GM19467 (cell line): Measurements from ENCODE around the gene MCM9.

ENCODE experiments used
- ATAC-seq: cut with Tn5 transposase; IDR thresholded peaks from one replicate; pipeline ENCODE4 v1.9.1; 2021; ENCODE audit warnings: mild to moderate bottlenecking, moderate library complexity; ENCODE audit not compliant: unreplicated experiment

Gene MCM9

DNA sequence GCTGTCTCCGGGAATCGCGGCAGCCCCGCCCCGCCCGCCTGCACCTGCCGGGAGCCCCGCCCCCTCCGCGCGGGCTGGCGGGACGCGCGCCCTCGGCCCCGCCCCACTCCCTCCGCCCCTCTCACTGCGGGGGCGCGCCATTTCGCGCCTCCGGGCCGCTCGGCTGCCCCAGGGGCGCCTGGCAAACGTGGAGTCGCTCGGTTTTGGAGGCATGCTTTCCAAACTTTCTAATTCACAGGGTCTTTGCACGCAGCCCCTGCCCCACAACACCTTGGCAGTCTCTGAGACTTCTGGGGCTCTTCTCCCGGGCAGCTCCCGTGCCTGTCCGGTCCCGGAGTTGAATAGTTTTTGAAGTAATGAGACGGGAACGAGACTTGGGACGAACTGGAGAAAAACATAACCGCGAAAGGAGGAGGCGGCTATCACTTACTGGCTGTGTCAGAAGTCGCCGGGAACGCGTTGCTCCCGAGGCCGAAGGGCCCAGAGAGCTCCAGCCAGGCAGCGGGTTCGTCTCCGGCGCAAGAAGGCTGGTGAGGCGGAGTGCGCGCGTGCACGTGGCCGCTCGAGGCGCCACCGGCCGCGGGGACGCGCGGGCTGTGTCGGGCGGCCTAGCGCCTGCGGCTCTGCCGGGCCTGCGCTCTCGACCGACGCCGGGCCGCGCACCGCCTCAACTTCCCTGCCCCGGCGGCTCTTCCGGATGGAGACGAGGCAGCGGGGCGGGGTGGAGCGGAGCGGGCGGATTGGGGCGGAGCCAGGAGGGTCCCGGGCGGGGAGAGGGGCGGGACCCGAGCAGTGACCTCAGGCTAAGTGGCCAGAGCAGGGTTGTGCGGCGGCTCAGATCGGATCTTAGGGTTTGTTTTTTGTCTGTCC, at the start of gene MCM9:
Gene MCM9, minus strand, starts transcription at position 699 of the 870 bp plus-strand sequence. CDS start 3,436 bp downstream, outside the sequence.
- peak; percentile 96 for ATAC-seq

DNA sequence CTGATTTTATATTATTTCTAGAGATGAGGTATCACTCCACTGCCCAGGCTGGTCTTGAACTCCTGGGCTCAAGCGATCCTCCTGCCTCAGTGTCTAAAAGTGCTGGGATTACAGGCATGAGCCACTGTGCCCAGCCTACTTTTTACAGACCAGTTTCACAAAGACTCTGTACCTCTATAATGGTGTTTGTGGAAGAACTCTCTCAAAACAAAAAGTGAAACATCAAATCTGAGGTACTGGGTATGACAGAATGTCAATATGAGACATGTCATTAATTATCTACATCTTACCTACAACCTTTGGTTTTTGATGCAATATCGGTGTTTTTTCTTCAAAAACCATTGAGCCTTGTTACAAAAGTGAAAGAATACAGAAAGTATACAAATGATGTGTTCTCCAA, 49.4 kb upstream of the MCM9 start:
- no peak for ATAC-seq

DNA sequence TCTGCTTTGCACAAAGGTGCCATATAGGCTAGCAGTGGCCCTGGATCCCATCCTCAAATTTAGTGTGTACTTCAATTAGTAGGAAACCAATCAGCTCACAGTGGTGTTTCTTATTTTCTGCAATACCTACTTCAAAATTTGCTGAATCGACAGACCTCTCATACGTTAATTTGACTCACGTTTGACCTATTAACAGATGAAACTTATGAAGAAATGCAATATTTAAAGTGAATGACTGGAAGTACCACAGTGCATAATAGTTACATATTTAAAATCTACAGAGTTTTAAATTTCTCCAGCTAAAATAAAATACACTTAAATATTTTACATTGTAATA, 47.6 kb upstream of the MCM9 start:
- ATAC-seq: no peak

DNA sequence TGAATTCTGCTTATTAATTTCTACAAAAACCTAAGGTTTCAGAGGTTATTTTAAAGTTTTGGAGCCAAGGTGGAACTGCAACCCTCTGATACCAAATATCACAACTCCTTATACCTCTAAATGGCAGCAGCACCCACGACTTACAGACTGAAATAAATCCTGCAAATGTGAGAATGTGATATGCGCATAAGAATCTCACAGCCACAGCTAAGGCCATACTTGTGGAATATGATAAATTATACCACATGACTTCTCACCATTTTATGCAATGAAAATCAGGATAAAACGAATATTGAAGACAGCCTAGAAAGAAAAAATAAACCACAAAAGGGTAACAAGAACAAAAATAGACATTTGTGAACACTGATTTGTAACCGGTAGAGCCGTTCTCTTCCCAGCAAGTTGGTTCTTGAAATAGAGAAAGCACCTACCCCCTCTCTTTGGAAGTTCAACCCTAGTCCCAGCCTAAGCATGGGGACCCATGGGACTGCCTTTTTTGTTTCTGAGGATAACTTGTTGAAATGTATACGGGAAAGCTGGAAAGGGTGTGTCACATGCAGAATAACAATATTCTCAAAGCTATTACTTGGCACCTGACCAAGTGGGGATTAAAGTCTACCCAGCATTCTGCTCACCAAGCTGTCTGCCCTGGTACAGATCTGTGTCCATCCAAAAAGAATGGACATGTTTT, 47.1 kb upstream of the MCM9 start:
- ATAC-seq: no peak

DNA sequence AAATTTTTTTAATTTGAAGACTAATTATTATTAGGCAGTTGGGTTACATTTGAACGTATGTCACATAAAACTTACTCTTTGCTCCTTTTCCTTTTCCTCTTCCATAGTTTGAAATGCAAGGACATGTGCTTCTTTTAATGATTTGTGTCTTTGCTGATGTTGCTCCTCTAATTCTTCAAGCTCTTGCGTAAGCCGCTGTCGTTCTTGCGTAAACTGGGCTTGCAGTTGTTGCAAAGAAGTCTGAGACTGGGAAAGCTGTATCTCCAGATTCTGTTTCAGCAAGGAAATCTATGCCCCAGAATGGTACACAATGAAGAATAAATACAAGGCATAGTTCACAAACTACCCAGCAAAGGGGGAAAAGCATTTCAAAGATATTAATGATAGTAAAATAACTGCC, 45.1 kb upstream of the MCM9 start:
- ATAC-seq: no peak

DNA sequence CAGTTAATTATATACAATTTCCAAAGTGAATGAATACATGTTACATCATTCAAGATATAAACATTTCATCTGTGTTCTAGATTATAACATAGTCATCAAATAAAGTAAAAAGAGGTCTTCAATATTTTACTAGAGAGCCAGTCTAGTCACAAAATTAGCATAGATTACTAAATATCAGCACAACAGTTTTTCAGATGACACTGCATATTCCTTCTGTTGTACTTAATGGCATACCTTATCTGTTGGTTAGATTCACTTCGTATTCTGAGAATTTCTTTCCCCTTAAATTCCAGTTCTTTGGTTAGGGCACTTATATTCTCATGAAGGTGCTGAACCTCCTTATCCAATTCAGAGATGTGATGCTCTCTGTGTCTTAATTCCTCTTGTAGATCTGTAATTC, 39.8 kb upstream of the MCM9 start:
- ATAC-seq: no peak

DNA sequence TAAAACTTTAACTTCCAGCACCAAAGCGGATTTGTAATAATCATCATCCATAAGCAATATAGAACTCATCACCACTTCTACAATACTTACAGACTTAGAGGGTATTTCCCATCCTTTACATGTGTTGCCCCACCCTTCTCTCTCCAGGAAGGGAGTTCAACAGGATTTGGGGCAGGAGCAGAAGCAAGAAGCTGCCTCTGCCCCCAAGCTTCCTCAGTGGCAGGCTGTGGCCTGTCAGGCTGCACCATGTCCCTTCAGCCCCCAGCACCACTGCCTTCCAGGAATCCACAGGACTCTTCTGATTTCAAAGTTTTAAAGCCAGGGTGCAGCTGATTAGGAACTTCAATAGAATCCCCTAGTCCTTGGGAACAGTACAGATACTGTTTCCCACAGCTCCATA, 36.7 kb upstream of the MCM9 start:
- ATAC-seq: no peak

DNA sequence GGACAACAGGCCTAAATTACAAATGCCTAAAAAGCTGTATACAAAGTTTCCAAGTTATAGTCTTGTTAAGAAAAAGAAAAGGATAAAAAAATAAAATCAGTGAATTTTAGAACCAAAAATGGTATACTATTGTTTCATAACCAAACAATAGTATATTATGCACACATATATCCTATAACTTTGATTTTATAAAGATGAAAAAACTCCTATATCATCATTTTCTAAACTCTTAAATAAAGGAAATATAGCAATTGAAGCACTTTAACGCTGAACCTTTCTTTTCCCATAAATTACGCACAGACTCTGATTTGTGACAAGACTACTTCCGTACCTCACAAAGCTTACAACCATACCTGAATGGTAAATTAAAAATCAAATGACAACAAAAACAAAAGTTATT, 35.9 kb upstream of the MCM9 start:
- no peak for ATAC-seq

DNA sequence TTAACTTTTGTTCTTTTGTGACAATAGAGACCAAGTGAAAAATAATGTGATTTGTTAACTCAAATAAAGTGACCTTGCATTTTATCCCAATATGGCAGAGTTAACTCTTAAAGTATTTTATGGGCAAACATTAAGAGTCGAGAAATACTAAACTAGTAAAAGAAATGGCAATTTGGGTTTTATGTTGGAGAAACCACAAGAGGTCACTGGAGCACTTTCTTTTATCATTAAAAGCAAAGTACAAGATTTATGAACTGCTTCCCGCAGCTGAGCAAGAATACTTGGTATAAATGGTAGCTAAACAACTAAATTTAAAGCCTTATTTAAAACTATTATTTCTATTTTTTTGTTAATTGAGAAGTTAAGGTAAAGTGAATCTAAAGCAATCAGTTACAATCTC, 33.5 kb upstream of the MCM9 start:
- no peak for ATAC-seq

DNA sequence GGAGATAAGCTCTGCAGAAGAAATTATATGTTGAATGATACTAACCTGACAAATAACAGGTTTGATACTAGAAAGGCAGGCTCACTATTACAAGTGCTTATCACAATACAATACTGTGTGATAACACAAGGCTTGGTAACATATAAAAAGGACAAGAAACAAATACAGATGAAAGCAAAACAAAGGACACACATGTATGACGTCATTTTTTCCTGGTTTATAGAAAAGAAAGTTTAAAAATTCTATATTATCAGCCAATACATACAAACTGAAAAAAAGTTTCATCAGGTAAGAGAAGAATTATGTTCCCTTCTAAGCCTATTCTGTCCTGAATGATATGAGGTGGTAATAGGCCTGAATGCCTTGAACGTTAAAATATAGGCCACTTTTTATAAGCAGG, 32.3 kb upstream of the MCM9 start:
- no peak for ATAC-seq

DNA sequence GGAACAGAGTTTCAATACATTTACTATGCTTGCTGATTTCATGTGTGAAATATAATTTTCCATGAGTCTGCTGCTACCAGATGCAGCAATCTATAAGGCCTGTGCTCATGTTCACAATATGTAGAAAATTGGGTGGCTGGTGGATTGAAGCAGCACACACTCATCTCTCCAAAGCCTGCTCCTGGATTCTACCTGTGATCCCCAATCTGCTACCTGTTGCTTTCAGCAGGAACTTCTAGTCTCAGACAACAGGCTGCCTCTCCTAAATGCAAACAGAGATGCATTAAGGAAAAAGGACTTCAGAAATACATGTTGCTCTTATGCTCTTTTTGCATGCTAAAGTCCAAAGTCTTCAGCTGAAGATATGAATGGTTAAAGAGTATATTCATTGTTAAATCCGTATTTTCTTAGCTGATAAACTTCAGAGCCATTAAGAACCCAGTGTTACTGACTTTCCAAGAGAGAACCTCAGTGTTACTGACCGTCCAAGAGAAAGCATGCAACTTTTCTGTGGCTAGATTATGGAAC, 30.9 kb upstream of the MCM9 start:
- ATAC-seq: no peak

DNA sequence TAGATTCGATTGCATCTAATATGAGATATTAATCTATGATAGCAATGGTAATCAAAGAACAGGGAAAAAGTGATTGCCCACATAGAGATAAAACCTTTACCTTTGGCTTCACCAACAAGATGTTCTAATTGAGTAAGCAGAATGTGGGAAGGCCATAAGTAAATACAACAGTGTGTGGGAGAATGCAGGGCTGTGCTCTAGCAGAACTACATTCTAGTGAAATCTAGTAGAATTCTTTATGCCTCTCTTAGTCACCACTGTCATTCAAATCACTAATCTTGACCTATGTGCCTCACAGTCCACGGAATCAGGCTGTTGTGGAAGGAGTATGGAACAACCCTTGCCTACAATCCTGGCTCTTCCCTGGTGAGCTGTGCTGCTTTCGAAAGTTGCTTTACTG, 30.4 kb upstream of the MCM9 start:
- no peak for ATAC-seq

DNA sequence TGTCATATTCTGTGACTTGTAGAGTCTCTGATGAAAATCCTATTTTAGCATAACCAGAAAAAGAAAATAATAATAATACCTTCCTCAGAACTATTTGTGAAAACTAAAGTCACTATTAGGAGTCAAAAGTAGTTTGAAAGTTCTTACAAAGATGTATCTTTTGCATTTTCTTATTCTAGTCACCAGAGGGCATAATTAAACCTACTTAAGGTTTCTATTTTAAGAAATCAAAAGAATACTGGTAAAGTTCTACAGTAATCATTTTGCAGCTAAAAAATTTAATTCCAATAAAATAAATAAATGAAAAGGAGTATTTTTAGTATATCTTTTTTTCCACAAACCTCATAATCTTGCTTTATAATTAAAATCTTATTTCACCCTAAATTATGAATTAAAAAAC, 28.0 kb upstream of the MCM9 start:
- no peak for ATAC-seq

DNA sequence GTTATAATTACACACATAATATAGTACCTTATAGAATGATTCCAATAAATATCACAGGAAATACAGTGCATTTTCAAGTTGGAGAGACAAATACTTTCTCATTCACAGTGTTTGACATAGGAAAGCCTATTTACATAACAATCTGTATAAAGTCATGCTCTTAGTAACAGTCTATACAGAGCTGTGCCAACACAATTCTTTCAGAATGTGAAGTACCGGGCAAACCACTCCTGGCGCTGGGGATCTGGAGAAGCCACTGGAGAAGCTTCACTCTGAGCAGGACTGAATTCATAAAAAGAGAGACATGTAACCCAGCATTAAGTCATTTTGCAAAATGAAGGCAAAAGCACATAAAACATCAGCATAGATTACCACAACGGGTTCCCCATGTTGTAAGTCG, 24.9 kb upstream of the MCM9 start:
- no peak for ATAC-seq

DNA sequence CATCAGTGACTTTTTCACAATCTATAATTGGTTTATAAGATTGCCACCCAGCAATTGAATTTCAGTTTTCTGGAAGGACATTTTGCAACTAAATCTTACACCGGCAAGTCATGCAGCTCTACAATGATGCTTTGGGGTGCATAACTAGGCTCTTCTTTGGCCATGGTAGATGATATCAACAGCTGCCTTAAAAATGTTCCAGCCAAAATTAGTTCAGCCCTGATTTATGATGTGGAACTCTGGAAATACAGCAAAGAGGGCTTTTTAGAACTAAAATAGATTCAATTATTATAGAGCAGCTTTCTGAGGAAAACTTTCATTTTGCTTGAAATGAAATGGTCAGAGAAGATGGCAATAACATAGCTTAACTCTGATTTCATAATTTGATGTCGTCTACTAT, 18.4 kb upstream of the MCM9 start:
- ATAC-seq: no peak

DNA sequence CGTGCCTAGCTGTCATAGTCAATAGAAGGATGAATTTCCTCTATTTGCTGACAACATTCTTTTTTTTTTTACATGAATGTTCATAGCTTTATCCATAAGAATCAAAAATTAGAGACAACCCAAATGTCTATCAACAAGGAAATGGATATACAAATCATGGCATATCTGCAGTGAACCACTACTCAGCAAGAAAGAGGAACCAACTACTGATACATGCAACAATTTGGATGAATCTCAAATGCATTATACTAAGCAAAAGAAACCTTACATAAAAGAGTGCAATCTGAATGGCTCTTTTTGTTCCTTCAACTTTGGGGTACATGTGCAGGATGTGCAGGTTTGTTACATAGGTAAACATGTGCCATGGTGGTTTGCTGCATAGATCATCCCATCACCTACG, 17.7 kb upstream of the MCM9 start:
- ATAC-seq: no peak

DNA sequence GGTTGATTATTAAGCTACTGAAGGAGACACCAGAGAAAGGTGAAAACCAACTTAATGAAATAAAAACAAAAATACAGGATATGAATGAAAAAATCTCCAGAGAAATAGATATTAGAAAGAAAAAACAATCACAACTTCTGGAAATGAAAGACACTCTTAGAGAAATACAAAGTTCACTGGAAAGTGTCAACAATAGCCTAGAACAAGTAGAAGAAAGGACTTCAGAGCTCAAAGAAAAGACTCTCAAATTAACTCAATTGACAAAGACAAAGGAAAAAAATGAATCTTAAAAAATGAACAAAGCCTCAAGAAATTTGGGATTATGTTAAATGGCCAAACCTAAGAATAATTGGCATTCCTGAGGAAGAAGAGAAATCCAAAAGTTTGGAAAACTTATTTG, 10.3 kb upstream of the MCM9 start:
- ATAC-seq: no peak

DNA sequence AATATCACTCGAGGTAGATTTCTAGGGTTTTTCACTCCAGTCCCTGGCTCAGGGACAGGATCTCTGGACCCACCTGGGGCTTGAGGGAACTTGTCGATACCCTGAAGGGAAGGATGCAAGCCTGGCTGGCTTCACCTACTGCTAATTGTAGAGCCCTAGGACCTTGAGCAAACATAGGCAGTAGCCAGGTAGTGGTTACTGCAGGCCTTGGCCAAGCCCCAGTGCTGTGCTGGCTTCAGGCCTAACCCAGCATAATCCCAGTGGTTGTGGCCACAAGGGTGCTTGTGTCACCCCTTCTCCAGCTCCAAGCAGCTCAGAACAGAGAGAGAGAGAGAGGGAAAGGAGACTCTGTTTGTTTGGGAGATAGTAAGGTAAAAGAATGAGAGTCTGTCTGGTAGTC, 5.8 kb upstream of the MCM9 start:
- ATAC-seq: no peak

DNA sequence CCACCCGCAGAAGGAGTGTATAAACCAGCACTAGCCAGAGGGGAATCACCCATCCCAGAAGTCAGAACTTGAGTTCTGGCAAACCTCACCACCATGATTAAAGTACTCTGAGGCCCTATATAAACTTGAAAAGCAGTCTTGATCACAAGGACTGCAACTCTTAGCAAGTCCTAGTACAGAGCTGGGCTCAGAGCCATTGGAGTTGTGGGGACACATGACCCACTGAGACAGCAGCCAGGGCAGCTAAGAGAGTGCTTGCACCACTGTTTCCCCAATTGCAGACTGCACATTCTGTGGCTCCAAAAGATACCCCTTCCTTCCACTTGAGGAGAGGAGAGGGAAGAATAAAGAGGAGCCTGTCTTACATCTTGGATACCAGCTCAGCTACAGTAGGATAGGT, 4.7 kb upstream of the MCM9 start:
- ATAC-seq: no peak

DNA sequence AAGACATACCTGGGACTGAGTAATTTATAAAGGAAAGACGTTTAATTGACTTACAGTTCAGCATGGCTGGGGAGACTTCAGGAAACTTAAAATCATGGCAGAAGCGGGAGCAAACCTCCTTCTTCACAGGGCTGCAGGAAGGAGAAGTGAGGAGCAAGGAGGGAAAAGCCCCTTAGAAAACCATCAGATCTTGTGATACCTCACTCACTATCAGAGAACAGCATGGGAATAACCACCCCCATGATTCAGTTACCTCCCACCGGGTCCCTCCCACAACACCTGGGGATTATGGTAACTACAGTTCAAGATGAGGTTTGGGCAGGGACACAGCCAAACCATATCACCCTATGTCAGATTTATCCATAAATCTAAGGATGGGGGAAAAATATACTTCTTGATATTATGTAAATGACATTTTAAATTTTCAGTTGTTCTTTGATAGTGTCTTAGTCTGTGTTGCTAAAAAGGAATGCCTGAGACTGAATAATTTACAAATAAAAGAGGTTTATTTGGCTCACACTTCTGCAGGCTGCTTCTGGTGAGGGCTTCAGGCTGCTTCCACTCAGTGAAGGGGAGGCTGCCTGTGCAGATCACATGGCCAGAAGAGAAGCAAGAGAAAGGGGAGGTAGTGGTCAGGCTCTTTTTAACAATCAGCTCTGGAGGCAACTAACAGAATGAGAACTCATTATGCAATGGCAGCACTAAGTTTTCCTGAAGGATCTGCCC, 1.2 kb upstream of the MCM9 start:
- ATAC-seq: no peak

DNA sequence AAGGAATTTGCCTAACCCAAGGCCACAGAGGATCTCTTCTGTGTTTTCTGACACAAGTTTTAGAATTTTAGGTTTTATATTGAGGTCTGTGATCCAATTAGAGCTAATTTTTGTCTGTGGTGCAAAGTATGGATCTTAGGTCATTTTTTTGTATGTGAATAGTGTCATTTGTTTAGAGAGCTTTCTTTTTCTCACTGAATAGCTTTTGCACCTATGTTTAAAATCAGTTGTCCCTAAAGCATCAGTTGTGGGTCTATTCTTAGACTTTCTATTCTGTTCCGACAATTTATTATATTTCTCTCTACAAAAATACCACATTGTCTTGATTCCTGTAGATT, 341 bp upstream of the MCM9 start:
- ATAC-seq: peak; percentile 2
